Thyroid gland (tissue), 4 donors: Measurements from ENCODE around the gene CFAP221.

Source experiments
- POLR2A ChIP-seq, 2 donors: fragments of 450-650 bp; IDR thresholded peaks; one replicate each; pipeline ENCODE4 v1.6.1; 2017; ENCODE audit warnings: antibody characterized with exemption in 2 of 2, mild to moderate bottlenecking in 2 of 2, moderate library complexity in 1 of 2
- TF ChIP-seq, protein P1 (sequence below), 6 experiments: fragments of 200-600 bp in 3 of 6; fragments of 450-650 bp in 3 of 6; sonication (generic) in 3 of 6; IDR thresholded peaks; one replicate each; pipeline ENCODE4 v1.5.1; 2016 to 2019; ENCODE audit warnings: antibody characterized with exemption in 6 of 6, mild to moderate bottlenecking in 2 of 6, inconsistent platforms in 1 of 6, moderate library complexity in 1 of 6

DNA sequence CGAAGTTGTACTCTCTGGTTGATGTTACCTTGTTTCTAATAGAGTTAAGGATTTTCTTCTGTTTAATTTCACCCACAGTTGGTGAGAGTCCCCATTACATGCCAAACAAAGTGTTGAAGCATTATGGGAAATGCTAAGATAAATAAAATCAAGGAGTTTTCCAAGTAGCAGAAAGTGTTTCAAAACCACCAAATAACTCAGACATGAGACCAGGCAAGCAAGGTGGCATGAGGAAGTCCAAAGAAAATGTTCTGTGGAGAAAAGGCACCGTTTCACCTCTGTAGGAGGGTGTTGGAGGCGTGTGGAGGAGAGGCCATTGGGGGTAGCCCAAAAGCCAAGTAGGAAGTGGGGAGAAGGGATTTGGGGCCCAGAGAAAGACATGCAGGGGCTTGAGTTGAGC, 8.7 kb downstream of the CFAP221 start:
- TF ChIP-seq, protein P1, sequence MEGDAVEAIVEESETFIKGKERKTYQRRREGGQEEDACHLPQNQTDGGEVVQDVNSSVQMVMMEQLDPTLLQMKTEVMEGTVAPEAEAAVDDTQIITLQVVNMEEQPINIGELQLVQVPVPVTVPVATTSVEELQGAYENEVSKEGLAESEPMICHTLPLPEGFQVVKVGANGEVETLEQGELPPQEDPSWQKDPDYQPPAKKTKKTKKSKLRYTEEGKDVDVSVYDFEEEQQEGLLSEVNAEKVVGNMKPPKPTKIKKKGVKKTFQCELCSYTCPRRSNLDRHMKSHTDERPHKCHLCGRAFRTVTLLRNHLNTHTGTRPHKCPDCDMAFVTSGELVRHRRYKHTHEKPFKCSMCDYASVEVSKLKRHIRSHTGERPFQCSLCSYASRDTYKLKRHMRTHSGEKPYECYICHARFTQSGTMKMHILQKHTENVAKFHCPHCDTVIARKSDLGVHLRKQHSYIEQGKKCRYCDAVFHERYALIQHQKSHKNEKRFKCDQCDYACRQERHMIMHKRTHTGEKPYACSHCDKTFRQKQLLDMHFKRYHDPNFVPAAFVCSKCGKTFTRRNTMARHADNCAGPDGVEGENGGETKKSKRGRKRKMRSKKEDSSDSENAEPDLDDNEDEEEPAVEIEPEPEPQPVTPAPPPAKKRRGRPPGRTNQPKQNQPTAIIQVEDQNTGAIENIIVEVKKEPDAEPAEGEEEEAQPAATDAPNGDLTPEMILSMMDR (IDR thresholded peaks at IDR 0.05), result no peak
- TF ChIP-seq POLR2A (IDR thresholded peaks at IDR 0.05), result no peak
